ENCODE results near the gene COL2A1.

COL2A1 gene

GRCh38 chr12:48021485-48022179 lies 17.4 kb upstream of the COL2A1 start:
- H3K4me3 ChIP-seq (replicated peaks in 1 of 2; ENCODE audit: low read depth in 2 of 2, low read length in 2 of 2), result no peak overlapping the region
- DNase-seq (ENCODE audit: low read depth in 2 of 2), result no peak
- TF ChIP-seq CTCF (IDR thresholded peaks at IDR 0.05; ENCODE audit: low read depth, low read length), result no peak

DNA sequence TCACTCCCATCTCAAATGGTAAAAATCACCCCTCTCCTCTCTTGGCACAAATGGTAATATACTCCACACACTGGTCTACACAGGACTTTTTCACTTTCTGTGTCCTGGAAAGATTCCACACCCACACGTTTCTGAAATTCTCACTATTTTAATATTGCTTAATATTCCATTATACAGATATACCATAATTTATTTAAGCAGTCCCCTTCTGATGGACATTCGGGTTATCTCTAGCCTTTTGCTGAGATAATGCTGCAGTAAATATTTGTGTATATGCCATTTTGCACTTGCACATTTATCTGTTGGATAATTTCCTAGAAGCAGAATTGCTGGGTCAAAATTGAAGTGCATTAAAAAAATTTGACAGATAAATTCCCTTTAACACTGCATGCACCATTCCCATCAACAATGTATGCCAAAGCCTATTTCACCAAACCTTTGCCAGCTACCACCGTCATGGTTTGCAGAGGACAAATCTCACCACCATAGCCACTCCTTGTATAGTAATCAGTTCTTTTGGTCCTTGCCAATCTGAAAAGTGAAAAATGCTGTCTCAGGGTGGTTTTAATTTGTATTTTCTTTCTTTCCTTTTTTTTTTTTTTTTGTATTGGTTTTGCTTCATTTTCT lies 15.5 kb upstream of the COL2A1 start:
- no peak overlapping the region for H3K4me3 ChIP-seq (replicated peaks in 1 of 2; ENCODE audit: low read depth in 2 of 2, low read length in 2 of 2)
- no peak for DNase-seq (ENCODE audit: low read depth in 2 of 2)
- no peak for TF ChIP-seq CTCF (IDR thresholded peaks at IDR 0.05; ENCODE audit: low read depth, low read length)

GRCh38 chr12:48018618-48018995 lies 14.3 kb upstream of the COL2A1 start:
- no peak for DNase-seq (ENCODE audit: low read depth in 2 of 2)
- no peak for TF ChIP-seq CTCF (IDR thresholded peaks at IDR 0.05; ENCODE audit: low read depth, low read length)
- H3K4me3 ChIP-seq (replicated peaks in 1 of 2; ENCODE audit: low read depth in 2 of 2, low read length in 2 of 2), result no peak overlapping the region

DNA sequence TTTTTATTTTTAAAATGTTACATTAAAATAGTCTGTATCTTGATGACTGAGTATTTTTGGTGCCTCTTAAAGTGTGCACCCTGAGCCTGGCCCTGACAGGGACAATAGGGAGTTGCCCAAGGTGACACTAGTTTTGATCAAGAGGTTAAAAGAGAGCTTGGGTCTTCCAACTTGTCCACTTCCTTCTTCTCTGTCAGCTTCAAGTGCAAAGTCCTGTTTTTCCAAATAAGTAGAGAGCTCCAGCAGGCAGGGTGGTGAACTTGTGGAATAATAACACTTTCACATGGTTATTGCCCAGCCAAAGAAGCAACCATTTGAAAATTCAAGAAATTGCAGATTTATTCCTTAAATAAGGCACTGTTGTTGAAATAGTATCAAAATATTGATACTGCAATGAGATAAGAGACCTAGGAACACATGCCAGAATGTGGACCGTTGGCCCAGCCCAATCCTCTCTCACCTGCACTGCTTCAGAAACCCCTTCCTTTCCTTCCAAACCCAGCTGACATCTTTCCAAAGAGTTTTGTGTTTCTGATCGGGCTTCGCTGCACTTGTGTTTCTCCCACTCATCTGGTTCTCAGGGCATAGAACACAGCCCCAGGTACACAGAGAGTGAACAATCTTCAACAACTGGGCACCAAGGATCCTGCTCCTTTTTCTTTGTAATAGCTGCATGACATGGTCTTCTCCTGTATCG lies 13.8 kb upstream of the COL2A1 start:
- no peak overlapping the region for H3K4me3 ChIP-seq (replicated peaks in 1 of 2; ENCODE audit: low read depth in 2 of 2, low read length in 2 of 2)
- no peak for DNase-seq (ENCODE audit: low read depth in 2 of 2)
- no peak for TF ChIP-seq CTCF (IDR thresholded peaks at IDR 0.05; ENCODE audit: low read depth, low read length)

- H3K4me3 ChIP-seq (replicated peaks in 1 of 2; ENCODE audit: low read depth in 2 of 2, low read length in 2 of 2), result no peak overlapping the region
- no peak for TF ChIP-seq CTCF (IDR thresholded peaks at IDR 0.05; ENCODE audit: low read depth, low read length)
- DNase-seq (ENCODE audit: low read depth in 2 of 2), result no peak
Measured at GRCh38 chr12:48017496-48017895, 13.2 kb upstream of the COL2A1 start.

DNA sequence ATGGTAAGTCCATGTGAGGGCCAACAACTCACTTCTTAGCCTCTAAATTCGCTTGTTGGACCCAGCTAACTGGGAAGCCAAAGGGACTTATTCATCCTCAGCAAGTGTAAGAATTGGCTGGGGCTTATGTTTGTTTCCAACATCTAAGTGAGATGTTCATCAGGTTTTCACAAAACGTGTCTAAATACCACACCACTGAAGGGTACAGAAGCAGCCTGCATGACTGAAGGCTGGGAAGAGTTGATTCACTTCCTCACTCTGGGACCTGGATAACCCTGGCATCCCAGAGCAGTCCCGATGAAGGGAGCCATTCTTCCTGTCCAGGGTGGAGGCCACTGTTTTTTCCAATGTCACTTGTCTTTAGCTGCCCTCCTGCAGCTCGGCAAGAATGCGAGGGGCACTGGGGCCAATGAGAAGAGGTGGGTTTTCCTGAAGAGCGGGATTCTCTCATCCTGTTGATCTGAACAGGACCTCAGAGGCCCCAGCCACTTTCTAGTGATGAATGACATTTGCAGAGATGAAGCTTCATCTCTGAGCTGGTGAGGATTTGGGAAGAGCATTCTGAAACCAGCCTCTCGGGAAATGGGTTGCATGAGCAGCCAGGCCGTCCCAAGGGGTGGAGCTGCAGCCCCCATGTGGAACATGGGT lies 12.2 kb upstream of the COL2A1 start:
- no peak for DNase-seq (ENCODE audit: low read depth in 2 of 2)
- H3K4me3 ChIP-seq (replicated peaks in 1 of 2; ENCODE audit: low read depth in 2 of 2, low read length in 2 of 2), result no peak overlapping the region
- TF ChIP-seq CTCF (IDR thresholded peaks at IDR 0.05; ENCODE audit: low read depth, low read length), result no peak
